ENCODE data around the gene KLF16.

Gene KLF16

GRCh38 chr19:1811942-1812425, 51.4 kb downstream of the KLF16 start, which contains the start of gene ATP8B3:
ATP8B3 (minus strand) TSS chr19:1812276; CDS start chr19:1811736, 540 bp downstream.
- in situ Hi-C loops (cut with MboI; ENCODE audit: low sequenced_read_pairs) = no loop called here

GRCh38 chr19:1811472-1811894, 51.9 kb downstream of the KLF16 start:
- in situ Hi-C loops (cut with MboI; ENCODE audit: low sequenced_read_pairs) = no loop called here

GRCh38 chr19:1810439-1811160, 52.8 kb downstream of the KLF16 start:
- in situ Hi-C loops (cut with MboI; ENCODE audit: low sequenced_read_pairs) = no loop called here

GRCh38 chr19:1809678-1810077, 53.7 kb downstream of the KLF16 start:
- in situ Hi-C loops (cut with MboI; ENCODE audit: low sequenced_read_pairs) = no loop called here

- in situ Hi-C loops (cut with MboI; ENCODE audit: low sequenced_read_pairs) = no loop called here
These were observed 55.0 kb downstream of the KLF16 start for GRCh38 chr19:1808395-1808731.

- in situ Hi-C loops (cut with MboI; ENCODE audit: low sequenced_read_pairs) = no loop called here
These were observed 55.5 kb downstream of the KLF16 start for GRCh38 chr19:1807695-1808394.

- in situ Hi-C loops (cut with MboI; ENCODE audit: low sequenced_read_pairs) = no loop called here
These were observed 56.2 kb downstream of the KLF16 start for GRCh38 chr19:1807030-1807694.

GRCh38 chr19:1806184-1807029, 57.0 kb downstream of the KLF16 start:
- in situ Hi-C loops (cut with MboI; ENCODE audit: low sequenced_read_pairs) = no loop called here

- in situ Hi-C loops (cut with MboI; ENCODE audit: low sequenced_read_pairs) = no loop called here
These were observed 57.8 kb downstream of the KLF16 start for GRCh38 chr19:1805401-1806183.

GRCh38 chr19:1804858-1805257, 58.5 kb downstream of the KLF16 start:
- in situ Hi-C loops (cut with MboI; ENCODE audit: low sequenced_read_pairs) = no loop called here

Data from hTERT RPE-1 (cell line).